22Rv1 (cell line): Measurements from ENCODE around the gene ZDHHC21.

Experiments
- ZFX ChIP-seq: fragments of 450-650 bp; IDR thresholded peaks from 2 replicates; pipeline ENCODE4 v1.6.1; 2017; ENCODE audit warnings: antibody characterized with exemption, borderline replicate concordance
- TF ChIP-seq, protein P1 (sequence below): fragments of 450-650 bp; IDR thresholded peaks from 2 replicates; pipeline ENCODE4 v1.5.1; 2017; ENCODE audit warnings: mild to moderate bottlenecking

DNA sequence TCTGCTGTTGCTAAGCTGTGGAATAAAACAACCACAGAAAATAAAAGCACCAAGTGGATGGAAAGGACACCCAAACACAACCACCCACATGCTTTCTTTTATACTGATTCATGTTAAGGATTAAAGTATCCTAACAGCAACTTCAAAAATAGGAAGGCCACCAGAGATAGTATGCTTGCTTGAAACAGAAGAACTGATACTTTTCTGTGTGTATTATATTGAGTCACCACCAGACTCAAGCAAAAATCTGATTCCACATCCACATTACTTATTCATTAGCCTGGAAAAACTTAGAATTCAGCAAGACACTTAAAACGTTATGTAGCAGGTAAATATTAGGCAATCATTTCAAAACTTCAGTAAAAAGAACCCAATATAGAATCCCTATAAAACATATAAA lies 52.3 kb downstream of the ZDHHC21 start:
- TF ChIP-seq, protein P1, sequence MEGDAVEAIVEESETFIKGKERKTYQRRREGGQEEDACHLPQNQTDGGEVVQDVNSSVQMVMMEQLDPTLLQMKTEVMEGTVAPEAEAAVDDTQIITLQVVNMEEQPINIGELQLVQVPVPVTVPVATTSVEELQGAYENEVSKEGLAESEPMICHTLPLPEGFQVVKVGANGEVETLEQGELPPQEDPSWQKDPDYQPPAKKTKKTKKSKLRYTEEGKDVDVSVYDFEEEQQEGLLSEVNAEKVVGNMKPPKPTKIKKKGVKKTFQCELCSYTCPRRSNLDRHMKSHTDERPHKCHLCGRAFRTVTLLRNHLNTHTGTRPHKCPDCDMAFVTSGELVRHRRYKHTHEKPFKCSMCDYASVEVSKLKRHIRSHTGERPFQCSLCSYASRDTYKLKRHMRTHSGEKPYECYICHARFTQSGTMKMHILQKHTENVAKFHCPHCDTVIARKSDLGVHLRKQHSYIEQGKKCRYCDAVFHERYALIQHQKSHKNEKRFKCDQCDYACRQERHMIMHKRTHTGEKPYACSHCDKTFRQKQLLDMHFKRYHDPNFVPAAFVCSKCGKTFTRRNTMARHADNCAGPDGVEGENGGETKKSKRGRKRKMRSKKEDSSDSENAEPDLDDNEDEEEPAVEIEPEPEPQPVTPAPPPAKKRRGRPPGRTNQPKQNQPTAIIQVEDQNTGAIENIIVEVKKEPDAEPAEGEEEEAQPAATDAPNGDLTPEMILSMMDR = no peak
- TF ChIP-seq ZFX = no peak
